ENCODE measurements around the gene SLC22A15.

DNA sequence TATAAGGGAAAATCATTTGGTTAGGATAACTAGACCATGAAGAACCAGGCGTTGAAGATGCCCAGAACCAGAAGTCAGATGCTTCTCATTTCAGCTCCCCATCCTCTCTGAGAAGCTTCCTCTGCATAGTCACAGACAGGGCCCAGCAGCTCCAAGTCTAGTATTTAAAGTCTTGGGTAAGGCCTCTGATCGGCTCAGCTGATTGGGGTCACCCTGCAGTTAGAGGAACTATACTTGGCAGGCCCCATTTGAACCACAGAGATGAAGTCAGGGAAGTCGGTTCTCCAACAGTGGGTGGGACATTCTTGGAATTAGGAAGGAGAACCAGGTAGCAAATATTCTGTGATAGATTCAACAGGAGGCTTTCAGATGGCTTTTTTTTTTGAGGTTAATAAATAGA, 48.3 kb downstream of the SLC22A15 start:
- TF ChIP-seq, protein P1, sequence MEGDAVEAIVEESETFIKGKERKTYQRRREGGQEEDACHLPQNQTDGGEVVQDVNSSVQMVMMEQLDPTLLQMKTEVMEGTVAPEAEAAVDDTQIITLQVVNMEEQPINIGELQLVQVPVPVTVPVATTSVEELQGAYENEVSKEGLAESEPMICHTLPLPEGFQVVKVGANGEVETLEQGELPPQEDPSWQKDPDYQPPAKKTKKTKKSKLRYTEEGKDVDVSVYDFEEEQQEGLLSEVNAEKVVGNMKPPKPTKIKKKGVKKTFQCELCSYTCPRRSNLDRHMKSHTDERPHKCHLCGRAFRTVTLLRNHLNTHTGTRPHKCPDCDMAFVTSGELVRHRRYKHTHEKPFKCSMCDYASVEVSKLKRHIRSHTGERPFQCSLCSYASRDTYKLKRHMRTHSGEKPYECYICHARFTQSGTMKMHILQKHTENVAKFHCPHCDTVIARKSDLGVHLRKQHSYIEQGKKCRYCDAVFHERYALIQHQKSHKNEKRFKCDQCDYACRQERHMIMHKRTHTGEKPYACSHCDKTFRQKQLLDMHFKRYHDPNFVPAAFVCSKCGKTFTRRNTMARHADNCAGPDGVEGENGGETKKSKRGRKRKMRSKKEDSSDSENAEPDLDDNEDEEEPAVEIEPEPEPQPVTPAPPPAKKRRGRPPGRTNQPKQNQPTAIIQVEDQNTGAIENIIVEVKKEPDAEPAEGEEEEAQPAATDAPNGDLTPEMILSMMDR (IDR thresholded peaks at IDR 0.05) = no peak
- TF ChIP-seq POLR2A (IDR thresholded peaks at IDR 0.05) (no peak), POLR2AphosphoS5 (IDR thresholded peaks at IDR 0.05) (no peak), EP300 (IDR thresholded peaks at IDR 0.05) (no peak)
